Gastroesophageal sphincter (tissue), 4 donors: ENCODE results near the gene MLH3. TPM values are rescaled to one million over a fixed set of nuclear protein-coding genes. Genes with fewer than 3 reads are reported as not detected.

ENCODE experiments used
- ATAC-seq: fragments of 150-250 bp; one replicate; pipeline ENCODE4 v1.9.1; 2016; ENCODE audit warnings: mild to moderate bottlenecking, moderate library complexity
- H3K27ac ChIP-seq, 4 donors: fragments of 200-600 bp; sonication (generic) in 3 of 4; 1 replicate in 3 of 4; 2 replicates in 1 of 4; pipeline ENCODE4 v1.5.1; 2016 to 2019
- H3K27me3 ChIP-seq: fragments of 200-600 bp; sonication (generic); one replicate; pipeline ENCODE4 v1.5.1; 2019
- H3K36me3 ChIP-seq, 2 donors: fragments of 200-600 bp; sonication (generic); one replicate each; pipeline ENCODE4 v1.5.1; 2019; ENCODE audit warnings: control low read depth in 1 of 2
- H3K4me1 ChIP-seq, 3 donors: fragments of 200-600 bp; sonication (generic); 1 replicate in 2 of 3; 2 replicates in 1 of 3; pipeline ENCODE4 v1.5.1; 2016 to 2019; ENCODE audit warnings: control low read depth in 2 of 3
- H3K4me3 ChIP-seq, 2 donors: fragments of 200-600 bp; sonication (generic); one replicate each; pipeline ENCODE4 v1.5.1; 2019; ENCODE audit warnings: mild to moderate bottlenecking in 1 of 2, moderate library complexity in 1 of 2
- H3K9me3 ChIP-seq, 3 donors: fragments of 200-600 bp; sonication (generic); one replicate each; pipeline ENCODE4 v1.5.1; 2017 to 2019; ENCODE audit warnings: control low read depth in 2 of 3
- EP300 ChIP-seq: sonication (generic); formaldehyde crosslinking; IDR thresholded peaks from one replicate; pipeline ENCODE4 v1.6.1; 2017; ENCODE audit warnings: antibody characterized with exemption, mild to moderate bottlenecking
- POLR2A ChIP-seq, 2 donors: fragments of 450-650 bp; IDR thresholded peaks; one replicate each; pipeline ENCODE4 v1.6.1; 2017; ENCODE audit warnings: antibody characterized with exemption in 2 of 2, mild to moderate bottlenecking in 2 of 2, moderate library complexity in 1 of 2
- POLR2AphosphoS5 ChIP-seq: sonication (generic); formaldehyde crosslinking; IDR thresholded peaks from one replicate; pipeline ENCODE4 v1.6.1; 2017; ENCODE audit warnings: antibody characterized with exemption
- whole genome bisulfite sequencing, 2 donors: methylation state at CpG; one replicate each; pipeline ENCODE4 v1.1.5; 2018; ENCODE audit warnings: low coverage in 1 of 2; 5-methylcytosine and 5-hydroxymethylcytosine counted together
- total RNA-seq, 4 donors: library from RNA; depleted of rRNA; stranded (reverse); fragments of >200 nt; gene quantifications; one replicate each; pipeline ENCODE4 v1.1.0, GENCODE V29; 2016
- TF ChIP-seq, protein P1 (sequence below), 4 experiments: fragments of 200-600 bp in 2 of 4; fragments of 450-650 bp in 2 of 4; sonication (generic) in 1 of 4; IDR thresholded peaks; one replicate each; pipeline ENCODE4 v1.5.1; 2017 to 2019; ENCODE audit warnings: antibody characterized with exemption in 4 of 4, mild to moderate bottlenecking in 2 of 4, moderate library complexity in 2 of 4

MLH3 gene
- total RNA-seq, 4 donors from 2014 or later: 29.0 to 76.1 (median 32.2) TPM

DNA sequence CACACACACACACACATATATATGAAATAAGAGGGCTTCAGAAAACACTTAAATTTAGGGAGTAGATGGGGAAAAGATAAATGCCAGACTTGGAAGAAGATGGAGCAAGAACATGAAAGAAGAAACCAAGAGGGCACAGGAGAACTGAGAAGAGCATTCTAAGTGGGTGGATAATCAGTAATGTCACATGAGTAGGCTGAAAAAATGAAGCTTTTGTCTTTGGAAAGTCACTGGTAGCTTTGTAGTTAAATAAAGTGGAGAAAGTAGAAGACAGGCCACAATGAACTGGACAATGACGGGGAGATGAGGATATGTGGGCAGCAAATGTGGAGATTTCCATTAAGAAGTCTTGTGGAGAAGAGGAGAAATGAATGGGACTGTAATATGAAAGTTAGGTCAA lies 15.9 kb upstream of the MLH3 start:
- Histone ChIP-seq H3K4me3 (no peak overlapping the region), H3K27me3 (no peaks in the 10 kb centered on the region), H3K27ac (peak overlapping the region in 3 of 4 donors; percentile 86 to 89 (median 89)), H3K4me1 (peaks cover 0 to 57% (median 18%) of the 10 kb centered on the region in 3 donors), H3K9me3 (no peaks in the 10 kb centered on the region), H3K36me3 (no peaks in the 10 kb centered on the region)
- no peak for TF ChIP-seq POLR2AphosphoS5
- no peak for TF ChIP-seq EP300
- no peak for TF ChIP-seq POLR2A (IDR thresholded peaks at IDR 0.05)
- TF ChIP-seq, protein P1, sequence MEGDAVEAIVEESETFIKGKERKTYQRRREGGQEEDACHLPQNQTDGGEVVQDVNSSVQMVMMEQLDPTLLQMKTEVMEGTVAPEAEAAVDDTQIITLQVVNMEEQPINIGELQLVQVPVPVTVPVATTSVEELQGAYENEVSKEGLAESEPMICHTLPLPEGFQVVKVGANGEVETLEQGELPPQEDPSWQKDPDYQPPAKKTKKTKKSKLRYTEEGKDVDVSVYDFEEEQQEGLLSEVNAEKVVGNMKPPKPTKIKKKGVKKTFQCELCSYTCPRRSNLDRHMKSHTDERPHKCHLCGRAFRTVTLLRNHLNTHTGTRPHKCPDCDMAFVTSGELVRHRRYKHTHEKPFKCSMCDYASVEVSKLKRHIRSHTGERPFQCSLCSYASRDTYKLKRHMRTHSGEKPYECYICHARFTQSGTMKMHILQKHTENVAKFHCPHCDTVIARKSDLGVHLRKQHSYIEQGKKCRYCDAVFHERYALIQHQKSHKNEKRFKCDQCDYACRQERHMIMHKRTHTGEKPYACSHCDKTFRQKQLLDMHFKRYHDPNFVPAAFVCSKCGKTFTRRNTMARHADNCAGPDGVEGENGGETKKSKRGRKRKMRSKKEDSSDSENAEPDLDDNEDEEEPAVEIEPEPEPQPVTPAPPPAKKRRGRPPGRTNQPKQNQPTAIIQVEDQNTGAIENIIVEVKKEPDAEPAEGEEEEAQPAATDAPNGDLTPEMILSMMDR (IDR thresholded peaks at IDR 0.05): no peak
- ATAC-seq: no peak
- 94 to 100% methylated on average over 1 of the region's 1 CpG for WGBS, 2 donors

DNA sequence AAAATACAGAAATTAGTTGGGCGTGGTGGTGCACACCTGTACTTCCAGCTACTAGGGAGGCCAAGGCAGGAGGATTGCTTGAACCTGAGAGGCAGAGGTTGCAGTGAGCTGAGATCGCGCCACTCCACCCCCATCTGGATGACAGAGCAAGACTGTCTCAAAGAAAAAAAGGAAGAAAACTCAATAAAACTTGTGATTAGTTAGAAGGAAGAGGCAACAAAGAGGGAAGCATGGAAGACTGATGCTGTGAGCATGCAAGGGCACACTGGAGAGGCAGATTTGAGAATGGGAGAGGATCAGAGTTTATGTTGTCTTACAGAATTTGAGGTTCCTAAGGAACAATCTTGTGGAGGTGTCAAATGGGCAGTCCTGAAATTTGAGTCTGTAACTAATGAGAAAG lies 15.4 kb upstream of the MLH3 start:
- Histone ChIP-seq H3K27me3 (no peaks in the 10 kb centered on the region), H3K4me3 (no peak overlapping the region), H3K4me1 (peaks cover 0 to 57% (median 18%) of the 10 kb centered on the region in 3 donors), H3K27ac (no peak overlapping the region), H3K9me3 (no peaks in the 10 kb centered on the region), H3K36me3 (no peaks in the 10 kb centered on the region)
- TF ChIP-seq EP300: no peak
- no peak for TF ChIP-seq POLR2AphosphoS5
- TF ChIP-seq, protein P1 (IDR thresholded peaks at IDR 0.05): no peak
- TF ChIP-seq POLR2A (IDR thresholded peaks at IDR 0.05): no peak
- no peak for ATAC-seq
- WGBS, 2 donors: 100% methylated on average over 2 of the region's 3 CpGs; no CpG with 5 or more reads in 1 of the 2 donors

DNA sequence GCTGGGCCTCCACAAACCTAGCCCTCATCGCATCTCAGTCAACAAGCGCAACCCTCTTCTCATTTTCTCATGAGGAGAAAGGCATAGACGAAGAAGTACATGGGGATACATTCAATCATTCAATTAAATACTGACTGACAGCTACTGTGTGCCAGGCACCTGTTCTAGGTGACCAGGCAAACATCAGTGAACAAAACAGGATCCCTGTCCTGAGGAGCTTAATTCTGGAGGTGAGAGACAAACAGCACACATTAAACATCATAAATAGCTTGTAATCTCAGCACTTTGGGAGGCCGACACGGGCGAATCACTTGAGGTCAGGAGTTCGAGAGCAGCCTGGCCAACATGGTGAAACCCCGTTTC lies 12.9 kb upstream of the MLH3 start:
- H3K27ac ChIP-seq: peak overlapping the region in 3 of 4 donors; percentile 79 to 86 (median 82)
- peaks cover 0 to 39% (median 12%) of the 10 kb centered on the region in 3 donors for H3K4me1 ChIP-seq
- ATAC-seq: no peak
- H3K4me3 ChIP-seq: peak overlapping the region; percentile 70 to 86
- H3K36me3 ChIP-seq: no peaks in the 10 kb centered on the region
- WGBS, 2 donors: 0 to 74% methylated on average over 1 to 5 of the region's 8 CpGs
- H3K9me3 ChIP-seq: no peaks in the 10 kb centered on the region
- TF ChIP-seq, protein P1 (IDR thresholded peaks at IDR 0.05): no peak
- TF ChIP-seq POLR2AphosphoS5 (no peak), EP300 (no peak), POLR2A (IDR thresholded peaks at IDR 0.05) (no peak)
- no peaks in the 10 kb centered on the region for H3K27me3 ChIP-seq

DNA sequence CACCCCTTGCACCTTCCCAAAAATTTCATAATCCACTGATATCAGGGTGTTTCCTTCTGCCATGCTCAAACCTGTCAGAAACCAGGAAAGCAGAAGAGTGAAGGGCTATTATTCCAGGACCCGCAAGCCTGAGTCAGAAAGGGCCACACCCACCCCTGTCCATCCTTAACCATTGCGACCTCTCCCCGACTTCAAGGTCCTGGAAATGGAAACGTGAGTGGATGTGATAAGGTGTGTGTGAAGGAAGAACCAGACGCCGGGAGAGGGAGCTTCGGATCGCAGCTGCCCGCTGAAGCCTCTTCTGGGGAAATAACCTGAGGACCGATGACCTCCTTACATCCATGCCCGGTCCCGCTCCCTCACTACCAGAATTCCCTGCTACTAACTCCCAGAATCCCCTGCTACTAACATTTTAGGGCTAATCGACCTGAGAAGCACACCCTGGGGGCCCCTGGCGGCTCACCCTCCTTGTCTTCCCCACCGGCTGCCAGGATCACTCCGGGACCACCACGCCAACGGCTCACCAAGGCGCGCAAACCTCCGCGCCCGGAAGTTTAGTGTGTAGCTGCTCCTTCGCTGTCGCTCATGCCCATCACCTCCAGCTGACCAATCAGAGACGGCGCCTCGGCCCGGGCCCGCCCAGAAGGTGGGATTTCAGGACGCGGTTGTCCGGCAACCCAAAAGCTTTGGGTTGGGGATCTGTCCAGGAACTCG lies 12.4 kb upstream of the MLH3 start, which contains the start of gene ACYP1:
ACYP1 (minus strand) TSS at position 534 of the 714 bp plus-strand sequence; CDS start at position 63, 471 bp downstream.
- Histone ChIP-seq H3K4me3 (peak within 1 kb of the TSS; percentile 70 to 86), H3K27ac (peak within 1 kb of the TSS; percentile 51 to 86 (median 80)), H3K27me3 (no peaks in the 10 kb centered on the region), H3K36me3 (no peaks in the 10 kb centered on the region), H3K4me1 (peaks cover 0 to 39% (median 12%) of the 10 kb centered on the region in 3 donors), H3K9me3 (no peaks in the 10 kb centered on the region)
- 0% methylated on average over 4 to 16 of the region's 34 CpGs for WGBS, 2 donors
- ATAC-seq: peak; percentile 95
- TF ChIP-seq POLR2A (IDR thresholded peaks at IDR 0.05): peak in 1 of 2 donors; percentile 17
- TF ChIP-seq POLR2AphosphoS5: peak; percentile 30
- no peak for TF ChIP-seq EP300
- TF ChIP-seq, protein P1 (IDR thresholded peaks at IDR 0.05): peak in 1 of 4 experiments; percentile 11

DNA sequence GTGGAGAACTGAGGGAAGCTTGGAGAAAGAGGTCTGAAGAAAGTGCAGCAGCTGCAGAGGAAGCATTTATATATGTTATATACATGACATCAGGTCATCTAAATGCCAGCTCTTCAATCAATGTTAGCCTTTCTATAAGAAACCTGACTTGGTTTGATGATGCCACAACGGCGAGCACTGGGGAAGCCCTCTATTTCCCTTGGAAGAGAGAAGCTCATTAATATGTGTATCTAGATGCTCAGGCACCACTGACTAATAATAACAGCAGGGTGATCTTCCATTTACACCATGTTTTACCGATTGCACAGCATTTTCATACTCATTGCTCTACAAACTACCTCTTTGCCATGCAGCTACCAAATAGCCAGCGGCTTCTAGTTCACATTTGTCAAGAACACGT lies 11.7 kb upstream of the MLH3 start:
- H3K4me3 ChIP-seq: peak overlapping the region; percentile 70 to 86
- 18 to 20% methylated on average over 5 of the region's 5 CpGs for WGBS, 2 donors
- no peaks in the 10 kb centered on the region for H3K27me3 ChIP-seq
- peak overlapping the region in 2 of 4 donors; percentile 82 to 86 for H3K27ac ChIP-seq
- H3K4me1 ChIP-seq: peaks cover 0 to 33% (median 8%) of the 10 kb centered on the region in 3 donors
- TF ChIP-seq, protein P1 (IDR thresholded peaks at IDR 0.05): no peak
- TF ChIP-seq POLR2A (IDR thresholded peaks at IDR 0.05): no peak
- no peak for TF ChIP-seq POLR2AphosphoS5
- no peak for TF ChIP-seq EP300
- no peak for ATAC-seq
- H3K36me3 ChIP-seq: no peaks in the 10 kb centered on the region
- no peaks in the 10 kb centered on the region for H3K9me3 ChIP-seq
